Suprapubic skin (tissue), 2 donors: ENCODE results near the gene UBIAD1.

ENCODE experiments used
- EP300 ChIP-seq: sonication (generic); formaldehyde crosslinking; IDR thresholded peaks from one replicate; pipeline ENCODE4 v1.6.1; 2017; ENCODE audit warnings: antibody characterized with exemption
- POLR2A ChIP-seq, 2 donors: fragments of 450-650 bp; IDR thresholded peaks; one replicate each; pipeline ENCODE4 v1.6.1; 2017; ENCODE audit warnings: antibody characterized with exemption in 2 of 2, mild to moderate bottlenecking in 2 of 2, moderate library complexity in 2 of 2

DNA sequence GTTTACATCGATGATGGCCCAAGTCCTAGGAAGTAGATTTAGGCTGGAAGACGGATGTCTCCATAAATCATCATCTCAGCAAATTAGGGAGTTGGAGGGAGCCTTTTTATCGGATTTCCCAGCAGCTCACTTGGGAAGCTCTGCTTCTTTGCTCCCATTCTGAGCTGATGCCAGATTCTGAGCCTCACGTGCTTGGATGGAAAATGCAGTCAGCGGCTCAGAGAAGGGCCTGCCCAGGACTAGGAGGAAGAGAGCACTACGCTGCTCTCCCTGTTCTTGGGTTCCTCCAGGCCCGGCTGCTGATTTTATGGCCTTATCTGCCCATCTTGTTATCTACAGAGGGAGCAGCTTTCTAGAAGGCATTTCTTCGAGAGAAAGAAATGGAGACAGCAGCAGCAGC lies 42.0 kb downstream of the UBIAD1 start:
- TF ChIP-seq EP300 (no peak), POLR2A (IDR thresholded peaks at IDR 0.05) (no peak)
